Hepatocyte (in vitro differentiated cells): ENCODE measurements around the gene OTULIN. TPM values are rescaled to one million over a fixed set of nuclear protein-coding genes. Genes with fewer than 3 reads are reported as not detected.

Source experiments
- DNase-seq: peaks from one replicate; pipeline ENCODE4 v3.0.0-alpha.2; 2016; ENCODE audit warnings: low spot score
- H2AFZ ChIP-seq: fragments of 200-600 bp; sonication (generic); 2 replicates; pipeline ENCODE4 v1.6.0; 2016; ENCODE audit warnings: antibody characterized with exemption, mild to moderate bottlenecking
- H3K27ac ChIP-seq: fragments of 200-600 bp; sonication (generic); 2 replicates; pipeline ENCODE4 v1.5.1; 2016; ENCODE audit warnings: mild to moderate bottlenecking
- H3K27me3 ChIP-seq: fragments of 200-600 bp; sonication (generic); 2 replicates; pipeline ENCODE4 v1.6.1; 2016
- H3K36me3 ChIP-seq: fragments of 200-600 bp; sonication (generic); replicated peaks from 2 replicates; pipeline ENCODE4 v1.5.1; 2016; ENCODE audit warnings: low read depth; ENCODE audit not compliant: insufficient read depth
- H3K4me1 ChIP-seq: fragments of 200-600 bp; sonication (generic); 2 replicates; pipeline ENCODE4 v1.5.1; 2016; ENCODE audit warnings: mild to moderate bottlenecking, moderate library complexity; ENCODE audit not compliant: insufficient read depth
- H3K4me2 ChIP-seq: fragments of 200-600 bp; sonication (generic); 2 replicates; pipeline ENCODE4 v1.6.0; 2016
- H3K4me3 ChIP-seq: fragments of 200-600 bp; sonication (generic); 2 replicates; pipeline ENCODE4 v1.5.1; 2016; ENCODE audit warnings: mild to moderate bottlenecking
- H3K79me2 ChIP-seq: fragments of 200-600 bp; sonication (generic); 2 replicates; pipeline ENCODE4 v1.6.0; 2017; ENCODE audit warnings: mild to moderate bottlenecking
- H3K9me2 ChIP-seq: fragments of 200-600 bp; sonication (generic); replicated peaks from 2 replicates; pipeline ENCODE4 v1.6.0; 2017; ENCODE audit warnings: mild to moderate bottlenecking; ENCODE audit not compliant: insufficient read depth
- H3K9me3 ChIP-seq: fragments of 200-600 bp; sonication (generic); 2 replicates; pipeline ENCODE4 v1.5.1; 2016; ENCODE audit warnings: low read depth, mild to moderate bottlenecking
- H4K20me1 ChIP-seq: fragments of 200-600 bp; sonication (generic); 2 replicates; pipeline ENCODE4 v1.6.0; 2016; ENCODE audit warnings: mild to moderate bottlenecking; ENCODE audit not compliant: insufficient read depth, poor library complexity, severe bottlenecking
- CTCF ChIP-seq: fragments of 200-600 bp; sonication (generic); IDR thresholded peaks from 2 replicates; pipeline ENCODE4 v1.5.1; 2016; ENCODE audit warnings: antibody characterized with exemption, mild to moderate bottlenecking; ENCODE audit not compliant: poor library complexity
- EZH2 ChIP-seq: fragments of 200-600 bp; sonication (generic); IDR thresholded peaks from 2 replicates; pipeline ENCODE4 v1.6.1; 2016; ENCODE audit warnings: antibody characterized with exemption, mild to moderate bottlenecking, borderline replicate concordance
- EZH2phosphoT487 ChIP-seq: fragments of 200-600 bp; sonication (generic); IDR thresholded peaks from one replicate; pipeline ENCODE4 v1.6.1; 2018; ENCODE audit warnings: antibody characterized with exemption, mild to moderate bottlenecking, low read depth, moderate library complexity; ENCODE audit not compliant: unreplicated experiment, severe bottlenecking
- WGBS: methylation state at CpG from one replicate; pipeline ENCODE4 v1.1.6; 2016; ENCODE audit warnings: low lambda C conversion rate; ENCODE audit errors: missing lambda C conversion rate; 5-methylcytosine and 5-hydroxymethylcytosine counted together
- polyA plus RNA-seq: library from polyadenylated mRNA; unstranded; fragments of >200 nt; fragmentation: Nextera tagmentation; extraction: Ambion mirVana; gene quantifications from 2 replicates; pipeline ENCODE4 v1.2.1, GENCODE V29; 2016
- total RNA-seq: library from RNA; depleted of rRNA; stranded (reverse); fragments of >200 nt; gene quantifications from 2 replicates; pipeline ENCODE4 v1.2.3, GENCODE V29; 2014

The OTULIN gene
- total and polyA plus RNA-seq, 2 experiments from 2014 or later = 21.0 to 45.2 TPM

GRCh38 chr5:14669975-14670374, 5.5 kb downstream of the OTULIN start:
- peaks cover 66% of the 10 kb centered on the region for H4K20me1 ChIP-seq
- no peak overlapping the region for H3K4me3 ChIP-seq
- H2AFZ ChIP-seq = no peak overlapping the region
- H3K36me3 ChIP-seq = no peaks in the 10 kb centered on the region
- peaks cover 99% of the 10 kb centered on the region for H3K79me2 ChIP-seq
- peaks cover 27% of the 10 kb centered on the region for H3K4me1 ChIP-seq
- DNase-seq = no peak
- H3K27me3 ChIP-seq = no peaks in the 10 kb centered on the region
- H3K9me3 ChIP-seq = no peaks in the 10 kb centered on the region
- 70% methylated on average over 1 of the region's 1 CpG for WGBS
- TF ChIP-seq CTCF = no peak
- no peak for TF ChIP-seq EZH2phosphoT487
- no peak for TF ChIP-seq EZH2
- H3K9me2 ChIP-seq = no peaks in the 10 kb centered on the region
- H3K27ac ChIP-seq = no peak overlapping the region
- H3K4me2 ChIP-seq = no peak overlapping the region

- no peaks in the 10 kb centered on the region for H3K9me2 ChIP-seq
- H3K4me2 ChIP-seq = no peak overlapping the region
- no peaks in the 10 kb centered on the region for H3K36me3 ChIP-seq
- no peaks in the 10 kb centered on the region for H3K27me3 ChIP-seq
- H3K9me3 ChIP-seq = no peaks in the 10 kb centered on the region
- peaks cover 62% of the 10 kb centered on the region for H4K20me1 ChIP-seq
- H2AFZ ChIP-seq = no peak overlapping the region
- WGBS = 78% methylated on average over 2 of the region's 2 CpGs
- H3K4me3 ChIP-seq = no peak overlapping the region
- DNase-seq = no peak
- H3K4me1 ChIP-seq = peaks cover 16% of the 10 kb centered on the region
- H3K79me2 ChIP-seq = peaks cover 100% of the 10 kb centered on the region
- no peak overlapping the region for H3K27ac ChIP-seq
- TF ChIP-seq CTCF = no peak
- no peak for TF ChIP-seq EZH2phosphoT487
- TF ChIP-seq EZH2 = no peak
These were observed 6.9 kb downstream of the OTULIN start for GRCh38 chr5:14671414-14671813.

- Histone ChIP-seq H3K27ac (no peak overlapping the region), H3K36me3 (no peaks in the 10 kb centered on the region), H3K9me2 (no peaks in the 10 kb centered on the region), H3K9me3 (no peaks in the 10 kb centered on the region), H3K27me3 (no peaks in the 10 kb centered on the region), H3K79me2 (peaks cover 100% of the 10 kb centered on the region), H2AFZ (no peak overlapping the region), H4K20me1 (peaks cover 57% of the 10 kb centered on the region), H3K4me1 (peaks cover 10% of the 10 kb centered on the region), H3K4me3 (no peak overlapping the region), H3K4me2 (no peak overlapping the region)
- no peak for DNase-seq
- 85% methylated on average over 4 of the region's 4 CpGs for WGBS
- no peak for TF ChIP-seq CTCF
- TF ChIP-seq EZH2 = no peak
- no peak for TF ChIP-seq EZH2phosphoT487
These were observed 7.6 kb downstream of the OTULIN start for GRCh38 chr5:14672082-14672481.
